ENCODE measurements around the gene GFER.

DNA sequence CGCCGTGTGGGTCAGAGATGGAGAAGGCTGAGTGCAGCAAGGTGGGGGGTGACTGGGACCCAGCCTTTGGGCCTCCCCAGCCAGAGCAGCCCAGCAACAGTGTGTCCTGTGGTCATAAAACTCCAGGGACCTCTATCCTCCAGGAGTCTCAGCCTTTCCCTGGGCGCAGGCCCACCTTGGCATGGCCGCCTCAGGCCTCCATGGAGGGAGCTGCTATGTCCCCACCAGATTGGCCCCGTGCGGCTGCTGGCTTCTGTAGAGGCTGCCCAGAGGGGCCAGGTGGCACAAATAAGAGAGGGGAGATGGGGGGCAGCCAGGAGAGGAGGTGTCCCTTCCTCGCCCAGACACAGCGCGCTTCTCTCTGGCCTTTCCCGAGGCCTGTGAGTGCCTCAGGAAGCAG is 3.2 kb downstream of the GFER start:
- TF ChIP-seq CTCF (IDR thresholded peaks at IDR 0.05): no peak
- no peak for TF ChIP-seq POLR2A (IDR thresholded peaks at IDR 0.05)

Measured in tibial nerve (tissue), 3 donors.